Fibroblast of villous mesenchyme (primary cell): ENCODE results near the gene EDEM3. TPM values are rescaled to one million over a fixed set of nuclear protein-coding genes. Genes with fewer than 3 reads are reported as not detected.

Experiments used
- DNase-seq: peaks from one replicate; pipeline ENCODE4 v3.0.0-alpha.2; 2010; ENCODE audit warnings: low read depth
- H3K4me3 ChIP-seq: 2 replicates; pipeline ENCODE4 v1.5.1; 2011; ENCODE audit warnings: low read depth, mild to moderate bottlenecking, low read length
- CTCF ChIP-seq: IDR thresholded peaks from 2 replicates; pipeline ENCODE4 v1.5.1; 2012; ENCODE audit warnings: low read depth, mild to moderate bottlenecking, low read length; ENCODE audit not compliant: insufficient read depth
- total RNA-seq: library from RNA; depleted of rRNA; stranded (reverse); fragments of >200 nt; gene quantifications from 2 replicates; pipeline ENCODE4 v1.2.3, GENCODE V29; 2012

Gene EDEM3
- 41.9 and 57.9 TPM in 2 replicates for total RNA-seq

GRCh38 chr1:184754476-184755225, at the start of gene EDEM3:
Gene EDEM3 (minus strand): TSS chr1:184754858. CDS start chr1:184754646, 212 bp downstream.
- TF ChIP-seq CTCF = no peak
- DNase-seq = peak; percentile 99

GRCh38 chr1:184804220-184804619, 49.6 kb upstream of the EDEM3 start:
- DNase-seq = no peak
- H3K4me3 ChIP-seq = no peak overlapping the region
- TF ChIP-seq CTCF = no peak

More at GRCh38 chr1:184754476-184755225, at the start of gene EDEM3:
- peak within 1 kb of the TSS; percentile 99 for H3K4me3 ChIP-seq

GRCh38 chr1:184803180-184803492, 48.5 kb upstream of the EDEM3 start:
- DNase-seq = peak; percentile 79
- H3K4me3 ChIP-seq = no peak overlapping the region
- no peak for TF ChIP-seq CTCF

- DNase-seq = peak; percentile 53
- TF ChIP-seq CTCF = no peak
- no peak overlapping the region for H3K4me3 ChIP-seq
Observed at GRCh38 chr1:184802354-184803179, 47.9 kb upstream of the EDEM3 start.

- peak; percentile 71 for DNase-seq
- no peak overlapping the region for H3K4me3 ChIP-seq
- TF ChIP-seq CTCF = no peak
Observed at GRCh38 chr1:184801503-184801902, 46.8 kb upstream of the EDEM3 start.

- no peak for TF ChIP-seq CTCF
- H3K4me3 ChIP-seq = no peak overlapping the region
- DNase-seq = no peak
Observed at GRCh38 chr1:184800876-184801275, 46.2 kb upstream of the EDEM3 start.
